MM.1S (cell line): ENCODE results near the gene POC1A.

ENCODE experiments used
- DNase-seq: peaks from one replicate; pipeline ENCODE4 v3.0.0-alpha.2; 2015
- H2AFZ ChIP-seq: fragments of 300-600 bp; sonication (generic); 2 replicates; pipeline ENCODE4 v1.6.0; 2016; ENCODE audit warnings: antibody characterized with exemption, low read length
- H3F3A ChIP-seq: fragments of 300-600 bp; sonication (generic); 2 replicates; pipeline ENCODE4 v1.6.1; 2016; ENCODE audit warnings: mild to moderate bottlenecking, antibody characterized with exemption, low read length, moderate library complexity, mixed read lengths; ENCODE audit not compliant: insufficient read depth
- H3K27ac ChIP-seq: fragments of 300-600 bp; sonication (generic); 2 replicates; pipeline ENCODE4 v1.5.1; 2016; ENCODE audit warnings: mild to moderate bottlenecking, low read length
- H3K27me3 ChIP-seq: fragments of 300-600 bp; sonication (generic); replicated peaks from 2 replicates; pipeline ENCODE4 v1.6.0; 2016; ENCODE audit warnings: low read length; ENCODE audit not compliant: insufficient read depth
- H3K36me3 ChIP-seq: fragments of 300-600 bp; sonication (generic); replicated peaks from 2 replicates; pipeline ENCODE4 v1.6.1; 2016; ENCODE audit warnings: mild to moderate bottlenecking, low read length, mixed read lengths; ENCODE audit not compliant: insufficient read depth
- H3K4me1 ChIP-seq: fragments of 300-600 bp; sonication (generic); 2 replicates; pipeline ENCODE4 v1.6.1; 2016; ENCODE audit warnings: low read length, mixed read lengths
- H3K4me2 ChIP-seq: fragments of 300-600 bp; sonication (generic); 2 replicates; pipeline ENCODE4 v1.6.0; 2016; ENCODE audit warnings: low read depth, low read length
- H3K4me3 ChIP-seq: fragments of 300-600 bp; sonication (generic); 2 replicates; pipeline ENCODE4 v1.5.1; 2016; ENCODE audit warnings: low read length, mixed read lengths
- H3K79me2 ChIP-seq: fragments of 300-600 bp; sonication (generic); 2 replicates; pipeline ENCODE4 v1.6.1; 2016; ENCODE audit warnings: mixed run types, low read length, mixed read lengths
- H3K9ac ChIP-seq: fragments of 300-600 bp; sonication (generic); 2 replicates; pipeline ENCODE4 v1.6.1; 2016; ENCODE audit warnings: low read length, mixed read lengths
- H3K9me2 ChIP-seq: fragments of 300-600 bp; sonication (generic); replicated peaks from 2 replicates; pipeline ENCODE4 v1.6.1; 2016; ENCODE audit warnings: mild to moderate bottlenecking, low read length, mixed read lengths; ENCODE audit not compliant: insufficient read depth
- H3K9me3 ChIP-seq: fragments of 300-600 bp; sonication (generic); replicated peaks from 2 replicates; pipeline ENCODE4 v1.6.1; 2016; ENCODE audit warnings: mild to moderate bottlenecking, low read length, mixed read lengths; ENCODE audit not compliant: insufficient read depth
- H4K20me1 ChIP-seq: fragments of 300-600 bp; sonication (generic); 2 replicates; pipeline ENCODE4 v1.6.1; 2016; ENCODE audit warnings: mild to moderate bottlenecking, low read length, moderate library complexity, mixed read lengths; ENCODE audit not compliant: insufficient read depth
- CTCF ChIP-seq: fragments of 300-600 bp; sonication (generic); IDR thresholded peaks from 2 replicates; pipeline ENCODE4 v1.5.1; 2016; ENCODE audit warnings: antibody characterized with exemption, low read length, mixed read lengths
- EZH2 ChIP-seq: fragments of 300-600 bp; sonication (generic); optimal IDR thresholded peaks from 2 replicates; pipeline ENCODE3; 2017; ENCODE audit warnings: low read depth, mild to moderate bottlenecking, antibody characterized with exemption, low read length, mixed read lengths
- EZH2phosphoT487 ChIP-seq: fragments of 300-600 bp; sonication (generic); IDR thresholded peaks from 2 replicates; pipeline ENCODE4 v1.6.1; 2018; ENCODE audit warnings: antibody characterized with exemption, low read length

POC1A gene

GRCh38 chr3:52089691-52090090, 64.5 kb downstream of the POC1A start:
- Histone ChIP-seq H3K9me3 (no peaks in the 10 kb centered on the region), H3K4me1 (no peaks in the 10 kb centered on the region), H3K4me2 (no peak overlapping the region), H2AFZ (no peak overlapping the region), H3F3A (no peaks in the 10 kb centered on the region), H3K27me3 (no peaks in the 10 kb centered on the region), H3K9ac (no peak overlapping the region), H3K36me3 (no peaks in the 10 kb centered on the region), H3K9me2 (no peaks in the 10 kb centered on the region), H3K4me3 (no peak overlapping the region), H4K20me1 (no peaks in the 10 kb centered on the region), H3K79me2 (no peaks in the 10 kb centered on the region), H3K27ac (no peak overlapping the region)
- TF ChIP-seq CTCF = no peak
- TF ChIP-seq EZH2 = no peak
- TF ChIP-seq EZH2phosphoT487 = no peak
- DNase-seq = no peak

GRCh38 chr3:52088445-52089367, 65.5 kb downstream of the POC1A start:
- no peak for DNase-seq
- H3K4me3 ChIP-seq = no peak overlapping the region
- H3K27me3 ChIP-seq = no peaks in the 10 kb centered on the region
- H3K9ac ChIP-seq = no peak overlapping the region
- no peak overlapping the region for H3K27ac ChIP-seq
- no peaks in the 10 kb centered on the region for H3K36me3 ChIP-seq
- no peaks in the 10 kb centered on the region for H3K4me1 ChIP-seq
- no peaks in the 10 kb centered on the region for H3K9me3 ChIP-seq
- H3K79me2 ChIP-seq = no peaks in the 10 kb centered on the region
- H3K9me2 ChIP-seq = no peaks in the 10 kb centered on the region
- no peak overlapping the region for H3K4me2 ChIP-seq
- H3F3A ChIP-seq = no peaks in the 10 kb centered on the region
- TF ChIP-seq EZH2 = no peak
- no peak for TF ChIP-seq EZH2phosphoT487
- no peak for TF ChIP-seq CTCF
- no peaks in the 10 kb centered on the region for H4K20me1 ChIP-seq
- no peak overlapping the region for H2AFZ ChIP-seq

GRCh38 chr3:52087731-52088130, 66.5 kb downstream of the POC1A start:
- H3K79me2 ChIP-seq = no peaks in the 10 kb centered on the region
- H2AFZ ChIP-seq = no peak overlapping the region
- H3K4me2 ChIP-seq = no peak overlapping the region
- no peak for TF ChIP-seq EZH2phosphoT487
- no peak for TF ChIP-seq CTCF
- no peaks in the 10 kb centered on the region for H3K9me3 ChIP-seq
- no peak overlapping the region for H3K4me3 ChIP-seq
- H3K9ac ChIP-seq = no peak overlapping the region
- H3K36me3 ChIP-seq = no peaks in the 10 kb centered on the region
- no peaks in the 10 kb centered on the region for H3K27me3 ChIP-seq
- no peak overlapping the region for H3K27ac ChIP-seq
- no peaks in the 10 kb centered on the region for H4K20me1 ChIP-seq
- no peaks in the 10 kb centered on the region for H3K9me2 ChIP-seq
- no peaks in the 10 kb centered on the region for H3K4me1 ChIP-seq
- H3F3A ChIP-seq = no peaks in the 10 kb centered on the region
- no peak for DNase-seq
